CD4-positive, alpha-beta memory T cell (primary cell): ENCODE measurements around the gene SLC16A6. TPM values are rescaled to one million over a fixed set of nuclear protein-coding genes. Genes with fewer than 3 reads are reported as not detected.
A peak's percentile ranks its signal among the peaks of the same experiment; 100 is the strongest.

ENCODE experiments used
- CTCF ChIA-PET: fragments of 350-600 bp; sonication (Branson Sonifier 250); formaldehyde crosslinking; loops from one replicate; lab custom pipeline; 2021; ENCODE audit warnings: inconsistent platforms; ENCODE audit not compliant: partially characterized antibody; lab: Charles Lee
- POLR2A ChIA-PET: fragments of 350-600 bp; sonication (Branson Sonifier 250); formaldehyde crosslinking; loops from one replicate; lab custom pipeline; 2021; ENCODE audit not compliant: partially characterized antibody; lab: Charles Lee
- DNase-seq, 5 donors: peaks; one replicate each; pipeline versions ENCODE4 v3.0.0 to v3.0.0-alpha.2; 2020 to 2022; ENCODE audit warnings: mixed read lengths in 1 of 5
- H3K27ac ChIP-seq: one replicate; pipeline ENCODE4 v1.7.0; 2013; ENCODE audit warnings: low read depth, low read length
- H3K27me3 ChIP-seq: 2 replicates; pipeline ENCODE4 v1.7.0; 2013; ENCODE audit warnings: mild to moderate bottlenecking, low read length, moderate library complexity; ENCODE audit not compliant: insufficient read depth
- H3K36me3 ChIP-seq: 2 replicates; pipeline ENCODE4 v1.7.0; 2013; ENCODE audit warnings: mild to moderate bottlenecking, low read length, moderate library complexity; ENCODE audit not compliant: insufficient read depth
- H3K4me1 ChIP-seq: 2 replicates; pipeline ENCODE4 v1.7.0; 2013; ENCODE audit warnings: mild to moderate bottlenecking, low read length, moderate library complexity; ENCODE audit not compliant: insufficient read depth
- H3K4me3 ChIP-seq, 2 donors: one replicate each; pipeline ENCODE4 v1.7.0; 2013; ENCODE audit warnings: low read length in 2 of 2, mild to moderate bottlenecking in 1 of 2
- H3K9me3 ChIP-seq, 2 donors: one replicate each; pipeline ENCODE4 v1.7.0; 2013; ENCODE audit warnings: low read length in 2 of 2, control low read depth in 1 of 2; ENCODE audit not compliant: control insufficient read depth in 1 of 2
- H3K27ac Mint-ChIP-seq, 7 donors: one replicate each; pipeline ENCODE4 v1.8.0; 2020 to 2021; ENCODE audit warnings: mixed read lengths in 7 of 7, mild to moderate bottlenecking in 6 of 7, inconsistent platforms in 3 of 7, moderate library complexity in 3 of 7
- H3K27me3 Mint-ChIP-seq, 2 donors: one replicate each; pipeline ENCODE4 v1.8.0; 2020 to 2021; ENCODE audit warnings: mixed read lengths in 2 of 2
- H3K36me3 Mint-ChIP-seq, 2 donors: one replicate each; pipeline ENCODE4 v1.8.0; 2020 to 2021; ENCODE audit warnings: mixed read lengths in 2 of 2, inconsistent platforms in 1 of 2, mild to moderate bottlenecking in 1 of 2
- H3K4me1 Mint-ChIP-seq, 4 donors: one replicate each; pipeline ENCODE4 v1.8.0; 2020 to 2021; ENCODE audit warnings: mixed read lengths in 4 of 4, mild to moderate bottlenecking in 1 of 4
- H3K4me3 Mint-ChIP-seq, 8 donors: one replicate each; pipeline ENCODE4 v1.8.0; 2020 to 2021; ENCODE audit warnings: mixed read lengths in 8 of 8, mild to moderate bottlenecking in 7 of 8, moderate library complexity in 6 of 8, inconsistent platforms in 3 of 8
- H3K9me3 Mint-ChIP-seq, 8 donors: one replicate each; pipeline ENCODE4 v1.8.0; 2020 to 2021; ENCODE audit warnings: mixed read lengths in 8 of 8, mild to moderate bottlenecking in 5 of 8, inconsistent platforms in 3 of 8, moderate library complexity in 1 of 8
- intact Hi-C: fragments of 100-400 bp; cut with micrococcal nuclease; formaldehyde crosslinking; loops from one replicate; pipeline ENCODE4 v1.15.1; 2023
- polyA plus RNA-seq, 2 donors: library from polyadenylated mRNA; unstranded; fragments of 300-500 nt; fragmentation: Illumina TruSeq; gene quantifications; one replicate each; pipeline ENCODE4 v1.2.3, GENCODE V29; 2021
- total RNA-seq, 2 experiments: library from RNA; stranded (reverse); gene quantifications; one replicate each; pipeline ENCODE4 v1.2.3, GENCODE V29; 2021

Gene SLC16A6
- total and polyA plus RNA-seq, 4 experiments from 2014 or later: 1.7 to 7.4 (median 4.5) TPM

- intact Hi-C loops: loop anchor here (2.0 to 5.0 kb wide), 3 partner anchors 46 to 111 kb away; partner anchors contain the start of gene AMZ2
- Histone ChIP-seq H3K27me3 (no peaks in the 10 kb centered on the region), H3K27ac (no peak overlapping the region), H3K9me3 (no peaks in the 10 kb centered on the region), H3K36me3 (no peaks in the 10 kb centered on the region), H3K4me1 (peaks cover 79% of the 10 kb centered on the region), H3K4me3 (no peak overlapping the region)
- Mint-ChIP-seq H3K27ac (peak overlapping the region in 6 of 7 donors; percentile 29 to 74 (median 70)), H3K4me1 (peaks cover 49 to 87% (median 64%) of the 10 kb centered on the region in 4 donors), H3K36me3 (peaks cover 0 to 6% of the 10 kb centered on the region in 2 donors), H3K9me3 (no peaks in the 10 kb centered on the region), H3K4me3 (peak overlapping the region in 4 of 8 donors; percentile 7 to 32 (median 23)), H3K27me3 (no peaks in the 10 kb centered on the region)
- ChIA-PET POLR2A (interaction anchor here (0.6 to 9.3 kb wide), 9 partner anchors 8 to 144 kb away, joined by 3 to 151 read pairs (median 20); partner anchors contain the start of gene AMZ2), CTCF (interaction anchor here (0.9 to 2.3 kb wide), 4 partner anchors 10 to 121 kb away, joined by 3 to 10 read pairs (median 4); no protein-coding TSS in a partner anchor)
- DNase-seq: no peak
Measured at GRCh38 chr17:68293490-68294195, 2.7 kb upstream of the SLC16A6 start.

GRCh38 chr17:68292689-68293040, 1.7 kb upstream of the SLC16A6 start:
- H3K27me3 ChIP-seq: no peaks in the 10 kb centered on the region
- H3K27ac Mint-ChIP-seq: peak overlapping the region; percentile 89 to 99 (median 93)
- H3K4me1 ChIP-seq: peaks cover 79% of the 10 kb centered on the region
- intact Hi-C loops: loop anchor here (1.0 to 5.0 kb wide), 7 partner anchors 45 to 165 kb away; partner anchors contain the start of genes AMZ2 and WIPI1
- no peaks in the 10 kb centered on the region for H3K27me3 Mint-ChIP-seq
- no peaks in the 10 kb centered on the region for H3K9me3 Mint-ChIP-seq
- ChIA-PET CTCF (interaction anchor here (1.0 to 5.4 kb wide), 11 partner anchors 9 to 145 kb away, joined by 3 to 21 read pairs (median 6); no protein-coding TSS in a partner anchor), POLR2A (interaction anchor here (1.0 to 9.3 kb wide), 31 partner anchors 10 to 219 kb away, joined by 3 to 151 read pairs (median 17); partner anchors contain the start of genes AMZ2, PRKAR1A and WIPI1)
- no peaks in the 10 kb centered on the region for H3K9me3 ChIP-seq
- peak overlapping the region; percentile 74 to 87 (median 84) for H3K4me3 Mint-ChIP-seq
- peaks cover 54 to 85% (median 64%) of the 10 kb centered on the region in 4 donors for H3K4me1 Mint-ChIP-seq
- no peak for DNase-seq
- no peaks in the 10 kb centered on the region for H3K36me3 ChIP-seq
- H3K27ac ChIP-seq: peak overlapping the region; percentile 90
- peak overlapping the region; percentile 18 to 90 for H3K4me3 ChIP-seq
- H3K36me3 Mint-ChIP-seq: peaks cover 0 to 6% of the 10 kb centered on the region in 2 donors

- no peaks in the 10 kb centered on the region for H3K9me3 Mint-ChIP-seq
Measured at GRCh38 chr17:68291836-68292688, 1.1 kb upstream of the SLC16A6 start.

GRCh38 chr17:68290268-68290954, 516 bp downstream of the SLC16A6 start:
- H3K4me3 Mint-ChIP-seq: peak overlapping the region; percentile 96 to 100 (median 99)
- peaks cover 0 to 6% of the 10 kb centered on the region in 2 donors for H3K36me3 Mint-ChIP-seq
- ChIA-PET POLR2A (interaction anchor here (0.6 to 9.3 kb wide), 44 partner anchors 11 to 271 kb away, joined by 3 to 151 read pairs (median 11); partner anchors contain the start of genes AMZ2 and WIPI1), CTCF (interaction anchor here (0.7 to 5.4 kb wide), 12 partner anchors 12 to 168 kb away, joined by 3 to 21 read pairs (median 3); no protein-coding TSS in a partner anchor)
- H3K27me3 Mint-ChIP-seq: no peaks in the 10 kb centered on the region
- Histone ChIP-seq H3K36me3 (no peaks in the 10 kb centered on the region), H3K4me1 (peaks cover 62% of the 10 kb centered on the region), H3K9me3 (no peaks in the 10 kb centered on the region), H3K27me3 (no peaks in the 10 kb centered on the region), H3K4me3 (peak overlapping the region; percentile 83 to 90), H3K27ac (peak overlapping the region; percentile 90)
- H3K9me3 Mint-ChIP-seq: no peaks in the 10 kb centered on the region
- intact Hi-C loops: loop anchor here (2.0 to 5.0 kb wide), 3 partner anchors 28 to 108 kb away; partner anchors contain the start of gene AMZ2
- H3K27ac Mint-ChIP-seq: peak overlapping the region; percentile 99 to 100 (median 99)
- DNase-seq: peak; percentile 72 to 83 (median 80)
- H3K4me1 Mint-ChIP-seq: peaks cover 45 to 81% (median 58%) of the 10 kb centered on the region in 4 donors

More at GRCh38 chr17:68291836-68292688, 1.1 kb upstream of the SLC16A6 start:
- CTCF ChIA-PET: interaction anchor here (0.8 to 5.4 kb wide), 14 partner anchors 10 to 145 kb away, joined by 3 to 21 read pairs (median 6); no protein-coding TSS in a partner anchor
- no peaks in the 10 kb centered on the region for H3K36me3 ChIP-seq
- H3K4me1 Mint-ChIP-seq: peaks cover 53 to 84% (median 63%) of the 10 kb centered on the region in 4 donors
- H3K27me3 Mint-ChIP-seq: no peaks in the 10 kb centered on the region
- H3K27ac Mint-ChIP-seq: peak overlapping the region; percentile 89 to 99 (median 93)
- peaks cover 78% of the 10 kb centered on the region for H3K4me1 ChIP-seq
- intact Hi-C loops: loop anchor here (1.0 to 5.0 kb wide), 9 partner anchors 29 to 220 kb away; partner anchors contain the start of genes AMZ2, PRKAR1A and WIPI1
- no peaks in the 10 kb centered on the region for H3K27me3 ChIP-seq
- no peaks in the 10 kb centered on the region for H3K9me3 ChIP-seq
- H3K4me3 ChIP-seq: peak overlapping the region; percentile 18 to 90
- H3K27ac ChIP-seq: peak overlapping the region; percentile 90
- peak overlapping the region; percentile 74 to 87 (median 84) for H3K4me3 Mint-ChIP-seq
- H3K36me3 Mint-ChIP-seq: peaks cover 0 to 6% of the 10 kb centered on the region in 2 donors
- POLR2A ChIA-PET: interaction anchor here (0.6 to 9.3 kb wide), 45 partner anchors 11 to 324 kb away, joined by 3 to 151 read pairs (median 10); partner anchors contain the start of genes AMZ2, KPNA2, PRKAR1A and WIPI1
- peak; percentile 96 to 98 (median 97) for DNase-seq

- no peaks in the 10 kb centered on the region for H3K9me3 Mint-ChIP-seq
- Histone ChIP-seq H3K4me1 (peaks cover 57% of the 10 kb centered on the region), H3K4me3 (peak overlapping the region; percentile 83 to 90), H3K36me3 (no peaks in the 10 kb centered on the region), H3K27ac (peak overlapping the region; percentile 90), H3K9me3 (no peaks in the 10 kb centered on the region), H3K27me3 (no peaks in the 10 kb centered on the region)
- H3K4me3 Mint-ChIP-seq: peak overlapping the region; percentile 96 to 100 (median 99)
- H3K27me3 Mint-ChIP-seq: no peaks in the 10 kb centered on the region
- no peak for DNase-seq
- peak overlapping the region; percentile 99 to 100 (median 99) for H3K27ac Mint-ChIP-seq
- CTCF ChIA-PET: interaction anchor here (0.7 to 5.4 kb wide), 10 partner anchors 12 to 168 kb away, joined by 3 to 21 read pairs (median 3); no protein-coding TSS in a partner anchor
- H3K36me3 Mint-ChIP-seq: peaks cover 0 to 6% of the 10 kb centered on the region in 2 donors
- POLR2A ChIA-PET: interaction anchor here (0.8 to 9.3 kb wide), 23 partner anchors 10 to 171 kb away, joined by 3 to 151 read pairs (median 11); partner anchors contain the start of genes AMZ2 and WIPI1
- H3K4me1 Mint-ChIP-seq: peaks cover 44 to 79% (median 58%) of the 10 kb centered on the region in 4 donors
- intact Hi-C loops: loop anchor here (2.0 to 5.0 kb wide), 3 partner anchors 27 to 108 kb away; partner anchors contain the start of gene AMZ2
Measured at GRCh38 chr17:68289936-68290267, 1.0 kb downstream of the SLC16A6 start.
